Gastroesophageal sphincter (tissue), 4 donors: ENCODE data around the gene RUSC1. TPM values are rescaled to one million over a fixed set of nuclear protein-coding genes. Genes with fewer than 3 reads are reported as not detected.

ENCODE experiments used
- ATAC-seq: fragments of 150-250 bp; one replicate; pipeline ENCODE4 v1.9.1; 2016; ENCODE audit warnings: mild to moderate bottlenecking, moderate library complexity
- H3K27ac ChIP-seq, 4 donors: fragments of 200-600 bp; sonication (generic) in 3 of 4; 1 replicate in 3 of 4; 2 replicates in 1 of 4; pipeline ENCODE4 v1.5.1; 2016 to 2019
- H3K27me3 ChIP-seq: fragments of 200-600 bp; sonication (generic); one replicate; pipeline ENCODE4 v1.5.1; 2019
- H3K36me3 ChIP-seq, 2 donors: fragments of 200-600 bp; sonication (generic); one replicate each; pipeline ENCODE4 v1.5.1; 2019; ENCODE audit warnings: control low read depth in 1 of 2
- H3K4me1 ChIP-seq, 3 donors: fragments of 200-600 bp; sonication (generic); 1 replicate in 2 of 3; 2 replicates in 1 of 3; pipeline ENCODE4 v1.5.1; 2016 to 2019; ENCODE audit warnings: control low read depth in 2 of 3
- H3K4me3 ChIP-seq, 2 donors: fragments of 200-600 bp; sonication (generic); one replicate each; pipeline ENCODE4 v1.5.1; 2019; ENCODE audit warnings: mild to moderate bottlenecking in 1 of 2, moderate library complexity in 1 of 2
- H3K9me3 ChIP-seq, 3 donors: fragments of 200-600 bp; sonication (generic); one replicate each; pipeline ENCODE4 v1.5.1; 2017 to 2019; ENCODE audit warnings: control low read depth in 2 of 3
- EP300 ChIP-seq: sonication (generic); formaldehyde crosslinking; IDR thresholded peaks from one replicate; pipeline ENCODE4 v1.6.1; 2017; ENCODE audit warnings: antibody characterized with exemption, mild to moderate bottlenecking
- POLR2A ChIP-seq, 2 donors: fragments of 450-650 bp; IDR thresholded peaks; one replicate each; pipeline ENCODE4 v1.6.1; 2017; ENCODE audit warnings: antibody characterized with exemption in 2 of 2, mild to moderate bottlenecking in 2 of 2, moderate library complexity in 1 of 2
- POLR2AphosphoS5 ChIP-seq: sonication (generic); formaldehyde crosslinking; IDR thresholded peaks from one replicate; pipeline ENCODE4 v1.6.1; 2017; ENCODE audit warnings: antibody characterized with exemption
- whole genome bisulfite sequencing, 2 donors: methylation state at CpG; one replicate each; pipeline ENCODE4 v1.1.5; 2018; ENCODE audit warnings: low coverage in 1 of 2; 5-methylcytosine and 5-hydroxymethylcytosine counted together
- total RNA-seq, 4 donors: library from RNA; depleted of rRNA; stranded (reverse); fragments of >200 nt; gene quantifications; one replicate each; pipeline ENCODE4 v1.1.0, GENCODE V29; 2016
- TF ChIP-seq, protein P1 (sequence below), 4 experiments: fragments of 200-600 bp in 2 of 4; fragments of 450-650 bp in 2 of 4; sonication (generic) in 1 of 4; IDR thresholded peaks; one replicate each; pipeline ENCODE4 v1.5.1; 2017 to 2019; ENCODE audit warnings: antibody characterized with exemption in 4 of 4, mild to moderate bottlenecking in 2 of 4, moderate library complexity in 2 of 4

RUSC1 gene
- total RNA-seq, 4 donors from 2014 or later = 10.8 to 34.2 (median 24.4) TPM

DNA sequence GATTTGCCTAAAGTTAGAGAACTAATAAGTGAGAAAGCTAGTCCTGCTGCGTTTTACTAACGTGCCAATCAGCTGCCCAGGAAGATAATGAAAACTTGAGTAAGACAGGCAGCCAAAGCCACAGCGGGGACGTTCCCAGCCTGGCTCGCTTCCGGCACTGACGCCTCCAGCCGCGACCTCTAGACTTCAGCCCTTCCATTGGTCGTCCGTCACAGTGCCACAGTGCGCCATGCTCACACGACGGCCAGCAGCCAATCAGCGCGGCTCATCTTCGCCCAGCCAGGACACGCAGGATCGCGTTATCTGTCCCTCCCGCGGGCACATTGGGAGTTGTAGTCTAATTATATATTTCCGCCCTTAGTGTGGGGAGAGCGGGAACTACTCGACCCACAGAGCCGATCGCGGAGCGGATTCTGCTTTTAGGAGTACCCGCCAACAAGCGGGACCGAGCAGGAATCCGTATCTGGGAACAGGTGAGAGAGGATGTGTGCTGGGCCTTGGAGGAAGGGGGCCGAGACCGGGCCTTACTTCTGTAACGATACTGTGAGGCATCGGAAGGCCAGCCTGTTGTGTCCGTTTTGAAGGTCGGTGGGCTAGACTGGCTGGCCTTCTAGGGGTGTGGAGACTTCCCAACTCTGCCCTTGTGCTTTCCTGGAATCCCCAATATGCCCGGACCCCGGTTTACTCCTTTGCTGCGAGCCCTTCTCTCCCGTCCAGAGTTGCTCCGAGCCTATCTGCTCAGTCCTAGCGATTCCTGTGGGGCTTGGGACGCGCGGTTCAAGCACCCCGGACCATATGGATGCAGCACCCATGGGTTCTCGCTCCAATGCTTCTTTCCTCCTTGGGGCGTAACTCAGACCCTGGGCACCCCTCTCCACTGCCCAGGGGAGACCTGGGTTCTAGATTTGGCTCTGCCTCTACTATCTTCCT is 11.9 kb upstream of the RUSC1 start, which contains the start of gene FDPS:
Gene FDPS, plus strand, starts transcription at position 374 of the 930 bp plus-strand sequence. CDS start 924 bp downstream, outside the sequence.
- H3K27ac ChIP-seq = peak within 1 kb of the TSS; percentile 71 to 91 (median 89)
- H3K27me3 ChIP-seq = no peaks in the 10 kb centered on the region
- peak; percentile 100 for ATAC-seq
- H3K36me3 ChIP-seq = peaks cover 0 to 34% of the 10 kb centered on the region in 2 donors
- no peaks in the 10 kb centered on the region for H3K9me3 ChIP-seq
- 0% methylated on average over 14 of the region's 51 CpGs for WGBS, 2 donors
- peaks cover 0 to 32% (median 14%) of the 10 kb centered on the region in 3 donors for H3K4me1 ChIP-seq
- peak; percentile 80 for TF ChIP-seq POLR2AphosphoS5
- no peak for TF ChIP-seq EP300
- TF ChIP-seq, protein P1, sequence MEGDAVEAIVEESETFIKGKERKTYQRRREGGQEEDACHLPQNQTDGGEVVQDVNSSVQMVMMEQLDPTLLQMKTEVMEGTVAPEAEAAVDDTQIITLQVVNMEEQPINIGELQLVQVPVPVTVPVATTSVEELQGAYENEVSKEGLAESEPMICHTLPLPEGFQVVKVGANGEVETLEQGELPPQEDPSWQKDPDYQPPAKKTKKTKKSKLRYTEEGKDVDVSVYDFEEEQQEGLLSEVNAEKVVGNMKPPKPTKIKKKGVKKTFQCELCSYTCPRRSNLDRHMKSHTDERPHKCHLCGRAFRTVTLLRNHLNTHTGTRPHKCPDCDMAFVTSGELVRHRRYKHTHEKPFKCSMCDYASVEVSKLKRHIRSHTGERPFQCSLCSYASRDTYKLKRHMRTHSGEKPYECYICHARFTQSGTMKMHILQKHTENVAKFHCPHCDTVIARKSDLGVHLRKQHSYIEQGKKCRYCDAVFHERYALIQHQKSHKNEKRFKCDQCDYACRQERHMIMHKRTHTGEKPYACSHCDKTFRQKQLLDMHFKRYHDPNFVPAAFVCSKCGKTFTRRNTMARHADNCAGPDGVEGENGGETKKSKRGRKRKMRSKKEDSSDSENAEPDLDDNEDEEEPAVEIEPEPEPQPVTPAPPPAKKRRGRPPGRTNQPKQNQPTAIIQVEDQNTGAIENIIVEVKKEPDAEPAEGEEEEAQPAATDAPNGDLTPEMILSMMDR (IDR thresholded peaks at IDR 0.05) = peak in 3 of 4 experiments; percentile 5 to 64 (median 64)
- peak; percentile 28 to 35 for TF ChIP-seq POLR2A (IDR thresholded peaks at IDR 0.05)
- peak within 1 kb of the TSS; percentile 61 to 76 for H3K4me3 ChIP-seq

- WGBS, 2 donors = 0 to 6% methylated on average over 3 of the region's 11 CpGs
- peak overlapping the region in 3 of 4 donors; percentile 89 to 91 (median 89) for H3K27ac ChIP-seq
- peaks cover 0 to 32% (median 14%) of the 10 kb centered on the region in 3 donors for H3K4me1 ChIP-seq
- no peak for TF ChIP-seq POLR2AphosphoS5
- TF ChIP-seq EP300 = no peak
- TF ChIP-seq, protein P1 (IDR thresholded peaks at IDR 0.05) = no peak
- H3K9me3 ChIP-seq = no peaks in the 10 kb centered on the region
- H3K36me3 ChIP-seq = peaks cover 0 to 42% of the 10 kb centered on the region in 2 donors
- H3K27me3 ChIP-seq = no peaks in the 10 kb centered on the region
- ATAC-seq = no peak
- peak overlapping the region; percentile 61 to 76 for H3K4me3 ChIP-seq
These were observed 11.2 kb upstream of the RUSC1 start for GRCh38 chr1:155309423-155310021.

DNA sequence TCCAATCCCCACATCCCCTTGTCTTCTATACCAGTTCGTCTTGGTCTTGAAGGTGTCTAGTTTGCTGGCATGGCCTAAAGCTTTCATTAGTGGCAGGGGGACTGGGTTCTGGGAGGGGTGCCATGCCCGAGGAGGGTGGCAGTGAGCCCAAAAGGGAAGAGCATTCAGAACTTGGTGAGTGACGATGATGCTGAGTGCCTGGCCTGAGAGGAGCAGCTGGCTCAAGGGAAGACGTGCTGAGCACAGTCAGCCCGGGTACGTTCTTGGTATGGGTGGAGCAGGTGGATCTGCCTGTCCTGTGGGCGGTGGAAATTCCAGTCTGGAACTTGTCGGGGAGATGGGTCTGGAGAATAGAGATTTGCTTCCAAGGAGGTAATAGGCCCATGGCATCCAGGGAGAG is 7.4 kb upstream of the RUSC1 start:
- no peak for ATAC-seq
- TF ChIP-seq, protein P1 (IDR thresholded peaks at IDR 0.05) = no peak
- TF ChIP-seq EP300 = no peak
- TF ChIP-seq POLR2AphosphoS5 = no peak
- TF ChIP-seq POLR2A (IDR thresholded peaks at IDR 0.05) = no peak
- WGBS, 2 donors = 66 to 75% methylated on average over 2 to 5 of the region's 8 CpGs
- Histone ChIP-seq H3K27ac (no peak overlapping the region), H3K4me1 (peaks cover 0 to 23% (median 14%) of the 10 kb centered on the region in 3 donors), H3K27me3 (no peaks in the 10 kb centered on the region), H3K4me3 (no peak overlapping the region), H3K36me3 (peaks cover 0 to 66% of the 10 kb centered on the region in 2 donors), H3K9me3 (no peaks in the 10 kb centered on the region)

DNA sequence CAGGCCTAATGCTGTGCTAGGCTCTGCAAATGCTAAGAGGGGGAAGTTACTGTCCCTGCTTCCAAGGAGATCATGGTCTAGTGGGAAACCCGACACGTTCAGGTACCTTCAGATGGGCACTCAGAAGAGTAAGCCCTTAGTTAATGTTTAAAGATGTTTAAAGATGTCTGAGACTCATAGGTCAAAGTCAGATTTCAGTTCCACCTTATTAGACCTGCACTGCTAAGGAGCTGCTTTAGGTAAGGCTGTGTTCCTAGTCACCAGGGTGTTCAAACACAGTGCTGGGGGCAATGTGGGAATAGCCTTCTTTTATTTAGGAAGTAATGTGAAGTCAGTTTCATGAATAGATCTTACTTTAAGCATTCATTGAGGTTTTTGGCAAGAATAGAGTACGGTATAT is 3.8 kb upstream of the RUSC1 start:
- Histone ChIP-seq H3K9me3 (no peaks in the 10 kb centered on the region), H3K36me3 (peaks cover 0 to 57% of the 10 kb centered on the region in 2 donors), H3K4me3 (no peak overlapping the region), H3K4me1 (peaks cover 0 to 24% (median 14%) of the 10 kb centered on the region in 3 donors), H3K27me3 (no peaks in the 10 kb centered on the region), H3K27ac (no peak overlapping the region)
- WGBS, 2 donors = 75 to 80% methylated on average over 1 to 3 of the region's 3 CpGs
- TF ChIP-seq POLR2AphosphoS5 (no peak), POLR2A (IDR thresholded peaks at IDR 0.05) (no peak), EP300 (no peak)
- TF ChIP-seq, protein P1 (IDR thresholded peaks at IDR 0.05) = no peak
- no peak for ATAC-seq
